ENCODE results near the gene MCM3AP.
"Not testable (repeated sequence)": the region's sequence is repeated elsewhere in the genome, so short reads cannot be mapped to it uniquely, and the experiment has no call there.

The MCM3AP gene

GRCh38 chr21:46227811-46228344, 57.5 kb downstream of the MCM3AP start:
- H3K4me1 ChIP-seq (ENCODE audit: control insufficient read depth in 2 of 2, insufficient read depth in 1 of 2, low read depth in 1 of 2, low read length in 2 of 2) = peaks cover 20 to 21% of the 10 kb centered on the region in 2 donors
- no peak overlapping the region for H3K4ac ChIP-seq (ENCODE audit: low read length)
- H2BK5ac ChIP-seq (ENCODE audit: low read length) = peak overlapping the region; percentile 95
- H2AK5ac ChIP-seq (ENCODE audit: low read depth, low read length) = peak overlapping the region; percentile 97
- DNase-seq (ENCODE audit: low spot score) = no peak
- peak overlapping the region; percentile 97 for H3K23ac ChIP-seq (ENCODE audit: low read depth, low read length, poor library complexity)
- H3K14ac ChIP-seq (ENCODE audit: low read length) = peak overlapping the region; percentile 94
- H3K27me3 ChIP-seq (ENCODE audit: control insufficient read depth in 3 of 3, insufficient read depth in 3 of 3, low read depth in 1 of 3, low read length in 3 of 3) = no peaks in the 10 kb centered on the region
- peak overlapping the region; percentile 76 for H2BK15ac ChIP-seq (ENCODE audit: low read length)
- H2BK12ac ChIP-seq (ENCODE audit: low read length) = no peak overlapping the region
- peak overlapping the region; percentile 69 for H2BK120ac ChIP-seq (ENCODE audit: low read depth, low read length)
- peak overlapping the region; percentile 95 for H3K18ac ChIP-seq (ENCODE audit: low read length)
- no peak overlapping the region for H4K8ac ChIP-seq (ENCODE audit: low read depth, low read length)
- peak overlapping the region; percentile 96 for H3K9ac ChIP-seq (ENCODE audit: low read depth, low read length, poor library complexity)
- no CpG with 5 or more reads among the region's 20 CpGs for WGBS, 2 donors (ENCODE audit: extremely low coverage in 2 of 2, insufficient read length in 2 of 2, insufficient replicate concordance in 1 of 2)
- H3K36me3 ChIP-seq (replicated peaks in 1 of 2; ENCODE audit: control insufficient read depth in 2 of 2, insufficient read depth in 2 of 2, low read length in 2 of 2) = peaks cover 13 to 66% of the 10 kb centered on the region in 2 donors
- no peak overlapping the region for H4K91ac ChIP-seq (ENCODE audit: low read depth, low read length, poor library complexity)
- peak overlapping the region; percentile 81 for H2AFZ ChIP-seq (ENCODE audit: low read length)
- H3K27ac ChIP-seq (replicated peaks; ENCODE audit: low read length) = peak overlapping the region; percentile 92
- H3K4me3 ChIP-seq (ENCODE audit: low read length in 2 of 2) = peak overlapping the region; percentile 70 to 87
- H3K4me2 ChIP-seq (ENCODE audit: insufficient read depth, low read length, poor library complexity, severe bottlenecking) = peak overlapping the region; percentile 78
- H3K9me3 ChIP-seq (replicated peaks in 1 of 2; ENCODE audit: control insufficient read depth in 2 of 2, insufficient read depth in 1 of 2, low read depth in 1 of 2, low read length in 2 of 2) = peaks cover 18 to 23% of the 10 kb centered on the region in 2 donors
- H3K79me1 ChIP-seq (ENCODE audit: low read depth, low read length) = peaks cover 6% of the 10 kb centered on the region

- Histone ChIP-seq H3K4me2 (ENCODE audit: insufficient read depth, low read length, poor library complexity, severe bottlenecking) (peak overlapping the region; percentile 78), H2AFZ (ENCODE audit: low read length) (no peak overlapping the region), H2BK12ac (ENCODE audit: low read length) (no peak overlapping the region), H4K8ac (ENCODE audit: low read depth, low read length) (no peak overlapping the region), H2AK5ac (ENCODE audit: low read depth, low read length) (peak overlapping the region; percentile 48), H2BK5ac (ENCODE audit: low read length) (no peak overlapping the region), H2BK15ac (ENCODE audit: low read length) (no peak overlapping the region), H3K4me3 (ENCODE audit: low read length in 2 of 2) (peak overlapping the region; percentile 41 to 70), H3K79me1 (ENCODE audit: low read depth, low read length) (peaks cover 12% of the 10 kb centered on the region), H3K27me3 (ENCODE audit: control insufficient read depth in 3 of 3, insufficient read depth in 3 of 3, low read depth in 1 of 3, low read length in 3 of 3) (no peaks in the 10 kb centered on the region), H3K9me3 (replicated peaks in 1 of 2; ENCODE audit: control insufficient read depth in 2 of 2, insufficient read depth in 1 of 2, low read depth in 1 of 2, low read length in 2 of 2) (peaks cover 17% of the 10 kb centered on the region in 2 donors), H3K27ac (replicated peaks; ENCODE audit: low read length) (no peak overlapping the region), H2BK120ac (ENCODE audit: low read depth, low read length) (no peak overlapping the region), H3K4ac (ENCODE audit: low read length) (no peak overlapping the region), H3K36me3 (replicated peaks in 1 of 2; ENCODE audit: control insufficient read depth in 2 of 2, insufficient read depth in 2 of 2, low read length in 2 of 2) (peaks cover 16 to 66% of the 10 kb centered on the region in 2 donors), H3K9ac (ENCODE audit: low read depth, low read length, poor library complexity) (no peak overlapping the region), H3K23ac (ENCODE audit: low read depth, low read length, poor library complexity) (peak overlapping the region; percentile 4), H4K91ac (ENCODE audit: low read depth, low read length, poor library complexity) (no peak overlapping the region), H3K18ac (ENCODE audit: low read length) (no peak overlapping the region), H3K14ac (ENCODE audit: low read length) (no peak overlapping the region), H3K4me1 (ENCODE audit: control insufficient read depth in 2 of 2, insufficient read depth in 1 of 2, low read depth in 1 of 2, low read length in 2 of 2) (peaks cover 20 to 21% of the 10 kb centered on the region in 2 donors)
- WGBS, 2 donors (ENCODE audit: extremely low coverage in 2 of 2, insufficient read length in 2 of 2, insufficient replicate concordance in 1 of 2) = no CpG with 5 or more reads among the region's 4 CpGs
- no peak for DNase-seq (ENCODE audit: low spot score)
These were observed 58.4 kb downstream of the MCM3AP start for GRCh38 chr21:46226920-46227599.

- no CpG with 5 or more reads among the region's 1 CpG for WGBS, 2 donors (ENCODE audit: extremely low coverage in 2 of 2, insufficient read length in 2 of 2, insufficient replicate concordance in 1 of 2)
These were observed 59.3 kb downstream of the MCM3AP start for GRCh38 chr21:46226146-46226545.

GRCh38 chr21:46223661-46224060, 61.8 kb downstream of the MCM3AP start:
- H2BK5ac ChIP-seq (ENCODE audit: low read length); H2BK120ac ChIP-seq (ENCODE audit: low read depth, low read length); H3K27me3 ChIP-seq (ENCODE audit: control insufficient read depth in 3 of 3, insufficient read depth in 3 of 3, low read depth in 1 of 3, low read length in 3 of 3); H2AFZ ChIP-seq (ENCODE audit: low read length); H2BK15ac ChIP-seq (ENCODE audit: low read length); H3K27ac ChIP-seq (replicated peaks; ENCODE audit: low read length); H3K18ac ChIP-seq (ENCODE audit: low read length); H3K23ac ChIP-seq (ENCODE audit: low read depth, low read length, poor library complexity); H3K4me2 ChIP-seq (ENCODE audit: insufficient read depth, low read length, poor library complexity, severe bottlenecking); H3K4me3 ChIP-seq (ENCODE audit: low read length in 2 of 2); H4K91ac ChIP-seq (ENCODE audit: low read depth, low read length, poor library complexity); H4K8ac ChIP-seq (ENCODE audit: low read depth, low read length); H3K14ac ChIP-seq (ENCODE audit: low read length); H2BK12ac ChIP-seq (ENCODE audit: low read length); H3K4ac ChIP-seq (ENCODE audit: low read length); DNase-seq (ENCODE audit: low spot score); H3K9ac ChIP-seq (ENCODE audit: low read depth, low read length, poor library complexity); H2AK5ac ChIP-seq (ENCODE audit: low read depth, low read length): not testable (repeated sequence)
- peaks cover 16 to 19% of the 10 kb centered on the region in 2 donors for H3K4me1 ChIP-seq (ENCODE audit: control insufficient read depth in 2 of 2, insufficient read depth in 1 of 2, low read depth in 1 of 2, low read length in 2 of 2)
- no CpG with 5 or more reads among the region's 18 CpGs for WGBS, 2 donors (ENCODE audit: extremely low coverage in 2 of 2, insufficient read length in 2 of 2, insufficient replicate concordance in 1 of 2)
- peaks cover 2 to 11% of the 10 kb centered on the region in 2 donors for H3K9me3 ChIP-seq (replicated peaks in 1 of 2; ENCODE audit: control insufficient read depth in 2 of 2, insufficient read depth in 1 of 2, low read depth in 1 of 2, low read length in 2 of 2)
- peaks cover 23% of the 10 kb centered on the region for H3K79me1 ChIP-seq (ENCODE audit: low read depth, low read length)
- peaks cover 38 to 75% of the 10 kb centered on the region in 2 donors for H3K36me3 ChIP-seq (replicated peaks in 1 of 2; ENCODE audit: control insufficient read depth in 2 of 2, insufficient read depth in 2 of 2, low read length in 2 of 2)

More at GRCh38 chr21:46226146-46226545, 59.3 kb downstream of the MCM3AP start:
- H3K27ac ChIP-seq (replicated peaks; ENCODE audit: low read length) = no peak overlapping the region
- H3K4me1 ChIP-seq (ENCODE audit: control insufficient read depth in 2 of 2, insufficient read depth in 1 of 2, low read depth in 1 of 2, low read length in 2 of 2) = peaks cover 20 to 21% of the 10 kb centered on the region in 2 donors
- peaks cover 11 to 13% of the 10 kb centered on the region in 2 donors for H3K9me3 ChIP-seq (replicated peaks in 1 of 2; ENCODE audit: control insufficient read depth in 2 of 2, insufficient read depth in 1 of 2, low read depth in 1 of 2, low read length in 2 of 2)
- H3K9ac ChIP-seq (ENCODE audit: low read depth, low read length, poor library complexity) = no peak overlapping the region
- no peak overlapping the region for H4K91ac ChIP-seq (ENCODE audit: low read depth, low read length, poor library complexity)
- no peak overlapping the region for H3K23ac ChIP-seq (ENCODE audit: low read depth, low read length, poor library complexity)
- H3K4ac ChIP-seq (ENCODE audit: low read length) = no peak overlapping the region
- H2BK15ac ChIP-seq (ENCODE audit: low read length) = no peak overlapping the region
- no peak overlapping the region for H2BK5ac ChIP-seq (ENCODE audit: low read length)
- H3K4me3 ChIP-seq (ENCODE audit: low read length in 2 of 2) = peak overlapping the region in 1 of 2 donors; percentile 70
- no peak overlapping the region for H3K18ac ChIP-seq (ENCODE audit: low read length)
- H2AK5ac ChIP-seq (ENCODE audit: low read depth, low read length) = no peak overlapping the region
- H2BK12ac ChIP-seq (ENCODE audit: low read length) = no peak overlapping the region
- no peak overlapping the region for H3K14ac ChIP-seq (ENCODE audit: low read length)
- H3K4me2 ChIP-seq (ENCODE audit: insufficient read depth, low read length, poor library complexity, severe bottlenecking) = no peak overlapping the region
- H2AFZ ChIP-seq (ENCODE audit: low read length) = no peak overlapping the region
- peaks cover 24 to 66% of the 10 kb centered on the region in 2 donors for H3K36me3 ChIP-seq (replicated peaks in 1 of 2; ENCODE audit: control insufficient read depth in 2 of 2, insufficient read depth in 2 of 2, low read length in 2 of 2)
- H2BK120ac ChIP-seq (ENCODE audit: low read depth, low read length) = no peak overlapping the region
- no peak overlapping the region for H4K8ac ChIP-seq (ENCODE audit: low read depth, low read length)
- no peak for DNase-seq (ENCODE audit: low spot score)
- peaks cover 12% of the 10 kb centered on the region for H3K79me1 ChIP-seq (ENCODE audit: low read depth, low read length)
- H3K27me3 ChIP-seq (ENCODE audit: control insufficient read depth in 3 of 3, insufficient read depth in 3 of 3, low read depth in 1 of 3, low read length in 3 of 3) = no peaks in the 10 kb centered on the region
